ENCODE data around the gene VTCN1. TPM values are rescaled to one million over a fixed set of nuclear protein-coding genes. Genes with fewer than 3 reads are reported as not detected.

VTCN1 gene
- total RNA-seq (2016; rRNA removed; fragmentation: Illumina TruSeq; extraction: Trizol): not detected in 2 replicates
- not detected in 2 replicates for total RNA-seq (2016; cell fraction: cytosol; rRNA removed; fragmentation: Illumina TruSeq; extraction: Trizol; ENCODE audit: low read depth)
- total RNA-seq (2016; cell fraction: insoluble cytoplasmic fraction; rRNA removed; fragmentation: Illumina TruSeq; extraction: Trizol): not detected in 2 replicates
- not detected in 2 replicates for total RNA-seq (2016; cell fraction: membrane; rRNA removed; fragmentation: Illumina TruSeq; extraction: Trizol)
- total RNA-seq (2016; cell fraction: nucleus; rRNA removed; fragmentation: Illumina TruSeq; extraction: Trizol): not detected in 2 replicates
- polyA plus RNA-seq (2011; rRNA removed): not detected in 2 replicates
- not detected in 2 replicates for polyA plus RNA-seq (2011; cell fraction: cytosol; rRNA removed)
- polyA plus RNA-seq (2011; cell fraction: nucleus; rRNA removed): not detected in 2 replicates
- not detected in 2 replicates for polyA plus RNA-seq (2012)
- not detected in 2 replicates for polyA plus RNA-seq (2016; cell fraction: cytosol; fragmentation: Illumina TruSeq; extraction: Trizol; ENCODE audit: low read depth)
- polyA plus RNA-seq (2016; cell fraction: insoluble cytoplasmic fraction; fragmentation: Illumina TruSeq; extraction: Trizol; ENCODE audit: low read depth): not detected in 2 replicates
- polyA plus RNA-seq (2016; cell fraction: membrane; fragmentation: Illumina TruSeq; extraction: Trizol; ENCODE audit: low read depth): not detected in 2 replicates
- polyA plus RNA-seq (2016; cell fraction: nucleus; fragmentation: Illumina TruSeq; extraction: Trizol; ENCODE audit: insufficient read depth, low read depth): not detected in 2 replicates
- polyA minus RNA-seq (2011; rRNA and poly(A)+ RNA removed; ENCODE audit: low replicate concordance): not detected in 2 replicates
- polyA minus RNA-seq (2011; cell fraction: cytosol; rRNA and poly(A)+ RNA removed): not detected in 2 replicates
- not detected in 2 replicates for polyA minus RNA-seq (2011; cell fraction: nucleus; rRNA and poly(A)+ RNA removed)
- percentile 14 among the genes with signal in this experiment for Bru-seq, nascent RNA
- BruChase-seq, experiment 1, labeled RNA remaining after a 6-hour chase: percentile 21 among the genes with signal in this experiment
- percentile 18 among the genes with signal in this experiment for BruChase-seq, experiment 2, labeled RNA remaining after a 2-hour chase
- long read RNA-seq, experiment 1: 0 reads
- long read RNA-seq, experiment 2: 0 reads

DNA sequence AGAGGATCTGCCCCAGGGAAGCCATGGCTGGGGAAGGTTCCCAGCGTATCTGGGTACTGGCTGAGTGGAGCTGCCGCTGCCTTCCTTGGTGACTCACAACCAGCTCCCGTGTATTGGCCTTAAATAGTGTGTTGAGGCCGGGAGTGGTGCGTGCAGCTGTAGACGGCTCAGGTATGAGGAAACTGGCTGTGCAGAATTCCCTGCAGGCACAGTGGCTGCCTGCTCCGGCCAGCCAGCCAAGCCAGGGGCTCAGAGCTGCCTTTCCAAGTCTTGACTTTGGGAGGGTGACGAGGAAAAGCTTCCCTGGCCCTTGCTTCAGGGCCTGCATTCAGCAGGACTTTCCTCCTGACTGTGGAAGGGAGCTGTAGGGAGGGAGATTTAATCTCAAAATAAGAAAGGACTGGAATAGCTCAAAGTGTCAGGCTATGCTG, at the start of gene VTCN1:
VTCN1 (minus strand) TSS at position 97 of the 431 bp plus-strand sequence; CDS start at position 25, 72 bp downstream.
- Histone ChIP-seq H3K9ac (ENCODE audit: insufficient read depth, low read depth, low read length) (no peak within 1 kb of the TSS), H3K9me3 (ENCODE audit: low read length) (no peaks in the 10 kb centered on the region), H3K27me3 (ENCODE audit: control insufficient read depth in 1 of 2, insufficient read depth in 2 of 2, low read length in 2 of 2) (0 out of 5 replicates have a peak, but pooled peaks cover 0 to 3% of the 10 kb centered on the region in 2 experiments), H2AFZ (ENCODE audit: low read length) (no peak within 1 kb of the TSS), H3K4me3 (replicated peaks in 1 of 3; ENCODE audit: insufficient read depth in 1 of 3, low read depth in 2 of 3, low read length in 3 of 3) (no peak within 1 kb of the TSS), H4K20me1 (ENCODE audit: insufficient read depth, low read length) (no peaks in the 10 kb centered on the region), H3K4me2 (ENCODE audit: low read depth, low read length) (no peak within 1 kb of the TSS), H3K4me1 (ENCODE audit: insufficient read depth, low read length) (no peaks in the 10 kb centered on the region), H3K36me3 (replicated peaks in 1 of 2; ENCODE audit: control insufficient read depth in 1 of 2, insufficient read depth in 2 of 2, low read length in 2 of 2) (no peaks in the 10 kb centered on the region), H3K79me2 (ENCODE audit: insufficient read depth, low read length) (no peaks in the 10 kb centered on the region), H3K27ac (ENCODE audit: extremely low read length, insufficient read depth, low read length) (no peak within 1 kb of the TSS)
- in situ Hi-C loops (cut with HindIII; ENCODE audit: extremely low pct_ligation_motif_present, low pct_unique_long_range_greater_than_20kb): no loop called here
- 0% methylated on average over 4 of the region's 8 CpGs for WGBS (ENCODE audit: low lambda C conversion rate)
- ATAC-seq: peak; percentile 42; the same call in 2 of the 3 replicates
- CTCF ChIA-PET (ENCODE audit: low intra/inter-chr PET ratio, low total read pairs): no interaction called here
- DNase-seq (ENCODE audit: low spot score): no peak
- FAIRE-seq: no peak
- POLR2A ChIA-PET: no interaction called here
- TF ChIP-seq RBM39 (IDR thresholded peaks at IDR 0.05; ENCODE audit: low read depth, low read length, poor library complexity, severe bottlenecking): no peak
- no TSS peak for BruUV-seq (replicated peaks)
- intact Hi-C loops (cut with micrococcal nuclease; ENCODE audit: unreplicated experiment): no loop called here

DNA sequence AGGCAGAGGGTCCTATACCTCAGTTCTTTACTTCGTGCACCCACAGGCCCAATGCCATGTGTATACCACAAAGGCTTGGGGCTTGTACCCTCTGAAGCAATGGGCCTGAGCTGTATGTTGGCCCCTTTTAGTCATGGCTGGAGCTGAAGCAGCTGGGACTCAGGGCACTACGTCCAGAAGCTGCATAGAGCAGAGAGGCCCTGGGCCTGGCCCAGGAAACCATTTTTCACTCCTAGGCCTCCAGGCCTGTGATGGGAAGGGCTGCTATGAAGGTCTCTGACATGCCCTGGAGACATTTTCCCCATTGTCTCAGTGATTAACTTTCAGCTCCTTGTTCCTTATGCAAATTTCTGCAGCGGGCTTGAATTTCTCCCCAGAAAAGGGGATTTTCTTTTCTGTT, 48.1 kb upstream of the VTCN1 start:
- DNase-seq (ENCODE audit: low spot score) (no peak), ATAC-seq (no peak), FAIRE-seq (no peak)
- no peak overlapping the region for H3K4me2 ChIP-seq (ENCODE audit: low read depth, low read length)
- H3K27ac ChIP-seq (ENCODE audit: extremely low read length, insufficient read depth, low read length): no peak overlapping the region
- peaks cover 14% of the 10 kb centered on the region; the same call in 1 of the 2 replicates for H3K9me3 ChIP-seq (ENCODE audit: low read length)
- CTCF ChIA-PET (ENCODE audit: low intra/inter-chr PET ratio, low total read pairs): no interaction called here
- H4K20me1 ChIP-seq (ENCODE audit: insufficient read depth, low read length): no peaks in the 10 kb centered on the region
- H3K27me3 ChIP-seq (ENCODE audit: control insufficient read depth in 1 of 2, insufficient read depth in 2 of 2, low read length in 2 of 2): no peaks in the 10 kb centered on the region
- H3K79me2 ChIP-seq (ENCODE audit: insufficient read depth, low read length): no peaks in the 10 kb centered on the region
- in situ Hi-C loops (cut with HindIII; ENCODE audit: extremely low pct_ligation_motif_present, low pct_unique_long_range_greater_than_20kb): no loop called here
- H3K9ac ChIP-seq (ENCODE audit: insufficient read depth, low read depth, low read length): no peak overlapping the region
- no peaks in the 10 kb centered on the region for H3K36me3 ChIP-seq (replicated peaks in 1 of 2; ENCODE audit: control insufficient read depth in 1 of 2, insufficient read depth in 2 of 2, low read length in 2 of 2)
- no TSS peak for BruUV-seq (replicated peaks)
- H2AFZ ChIP-seq (ENCODE audit: low read length): no peak overlapping the region
- H3K4me3 ChIP-seq (replicated peaks in 1 of 3; ENCODE audit: insufficient read depth in 1 of 3, low read depth in 2 of 3, low read length in 3 of 3): no peak overlapping the region
- 70% methylated on average over 2 of the region's 3 CpGs for WGBS (ENCODE audit: low lambda C conversion rate)
- intact Hi-C loops (cut with micrococcal nuclease; ENCODE audit: unreplicated experiment): no loop called here
- 0 out of 2 replicates have a peak, but pooled peaks cover 7% of the 10 kb centered on the region for H3K4me1 ChIP-seq (ENCODE audit: insufficient read depth, low read length)
- POLR2A ChIA-PET: no interaction called here
- no peak for TF ChIP-seq ZNF143 (CRISPR knock-in tag; IDR thresholded peaks at IDR 0.05)
- TF ChIP-seq RFXAP (CRISPR knock-in tag; IDR thresholded peaks at IDR 0.05; ENCODE audit: borderline replicate concordance): no peak
- TF ChIP-seq, protein P1, sequence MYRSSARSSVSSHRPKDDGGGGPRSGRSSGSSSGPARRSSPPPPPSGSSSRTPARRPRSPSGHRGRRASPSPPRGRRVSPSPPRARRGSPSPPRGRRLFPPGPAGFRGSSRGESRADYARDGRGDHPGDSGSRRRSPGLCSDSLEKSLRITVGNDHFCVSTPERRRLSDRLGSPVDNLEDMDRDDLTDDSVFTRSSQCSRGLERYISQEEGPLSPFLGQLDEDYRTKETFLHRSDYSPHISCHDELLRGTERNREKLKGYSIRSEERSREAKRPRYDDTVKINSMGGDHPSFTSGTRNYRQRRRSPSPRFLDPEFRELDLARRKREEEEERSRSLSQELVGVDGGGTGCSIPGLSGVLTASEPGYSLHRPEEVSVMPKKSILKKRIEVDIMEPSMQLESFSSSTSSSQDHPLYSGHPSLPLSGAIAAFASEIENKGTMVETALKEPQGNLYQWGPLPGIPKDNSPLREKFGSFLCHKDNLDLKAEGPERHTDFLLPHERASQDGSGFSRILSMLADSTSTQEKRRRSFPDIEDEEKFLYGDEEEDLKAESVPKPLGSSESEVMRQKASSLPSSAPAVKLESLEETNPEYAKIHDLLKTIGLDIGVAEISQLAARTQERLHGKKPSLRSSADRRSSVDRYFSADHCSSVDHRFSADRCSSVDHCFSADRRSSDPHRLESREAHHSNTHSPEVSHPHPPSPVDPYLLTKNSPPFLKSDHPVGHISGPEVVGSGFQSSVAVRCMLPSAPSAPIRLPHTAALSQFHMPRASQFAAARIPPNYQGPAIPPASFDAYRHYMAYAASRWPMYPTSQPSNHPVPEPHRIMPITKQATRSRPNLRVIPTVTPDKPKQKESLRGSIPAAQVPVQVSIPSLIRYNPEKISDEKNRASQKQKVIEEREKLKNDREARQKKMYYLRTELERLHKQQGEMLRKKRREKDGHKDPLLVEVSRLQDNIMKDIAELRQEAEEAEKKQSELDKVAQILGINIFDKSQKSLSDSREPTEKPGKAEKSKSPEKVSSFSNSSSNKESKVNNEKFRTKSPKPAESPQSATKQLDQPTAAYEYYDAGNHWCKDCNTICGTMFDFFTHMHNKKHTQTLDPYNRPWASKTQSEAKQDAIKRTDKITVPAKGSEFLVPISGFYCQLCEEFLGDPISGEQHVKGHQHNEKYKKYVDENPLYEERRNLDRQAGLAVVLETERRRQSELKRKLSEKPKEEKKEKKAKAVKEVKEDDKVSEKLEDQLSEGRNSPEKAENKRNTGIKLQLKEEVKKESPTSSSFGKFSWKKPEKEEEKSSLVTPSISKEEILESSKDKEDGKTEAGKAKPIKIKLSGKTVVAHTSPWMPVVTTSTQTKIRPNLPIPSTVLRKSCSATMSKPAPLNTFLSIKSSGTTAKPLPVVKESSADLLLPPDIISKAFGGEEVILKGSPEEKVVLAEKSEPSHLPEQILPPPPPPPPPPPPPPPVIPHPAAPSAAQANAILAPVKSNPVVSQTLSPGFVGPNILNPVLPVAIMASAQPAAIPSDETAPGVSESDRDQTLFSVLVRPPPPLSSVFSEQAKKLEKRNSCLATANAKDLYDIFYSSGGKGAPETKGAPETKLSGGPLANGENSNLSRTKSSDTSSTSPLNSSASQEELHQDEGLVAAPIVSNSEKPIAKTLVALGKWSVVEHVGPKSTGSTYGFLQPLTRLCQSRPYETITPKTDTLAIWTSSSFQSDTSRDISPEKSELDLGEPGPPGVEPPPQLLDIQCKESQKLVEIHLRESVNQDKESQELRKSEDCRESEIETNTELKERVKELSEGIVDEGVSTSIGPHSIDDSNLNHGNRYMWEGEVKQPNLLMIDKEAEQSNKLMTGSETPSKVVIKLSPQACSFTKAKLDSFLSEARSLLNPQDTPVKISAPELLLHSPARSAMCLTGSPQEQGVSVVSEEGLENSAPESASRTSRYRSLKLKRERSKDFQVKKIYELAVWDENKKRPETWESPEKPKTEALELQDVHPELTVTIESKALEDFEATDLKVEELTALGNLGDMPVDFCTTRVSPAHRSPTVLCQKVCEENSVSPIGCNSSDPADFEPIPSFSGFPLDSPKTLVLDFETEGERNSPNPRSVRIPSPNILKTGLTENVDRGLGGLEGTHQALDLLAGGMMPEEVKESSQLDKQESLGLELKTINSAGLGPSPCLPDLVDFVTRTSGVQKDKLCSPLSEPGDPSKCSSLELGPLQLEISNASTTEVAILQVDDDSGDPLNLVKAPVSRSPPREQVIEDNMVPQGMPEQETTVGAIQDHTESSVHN (CRISPR knock-in tag; IDR thresholded peaks at IDR 0.05): no peak
- no peak for TF ChIP-seq ZNF530 (CRISPR knock-in tag; IDR thresholded peaks at IDR 0.05; ENCODE audit: low read depth)

Data from HepG2 (cell line).